Measurements from ENCODE around the gene ENSA. TPM values are rescaled to one million over a fixed set of nuclear protein-coding genes. Genes with fewer than 3 reads are reported as not detected.

ENSA gene
- 127 TPM for total RNA-seq

GRCh38 chr1:150629115-150629928, at the start of gene ENSA:
Gene ENSA (minus strand): TSS chr1:150629612. CDS start chr1:150629470, 142 bp downstream.

DNA sequence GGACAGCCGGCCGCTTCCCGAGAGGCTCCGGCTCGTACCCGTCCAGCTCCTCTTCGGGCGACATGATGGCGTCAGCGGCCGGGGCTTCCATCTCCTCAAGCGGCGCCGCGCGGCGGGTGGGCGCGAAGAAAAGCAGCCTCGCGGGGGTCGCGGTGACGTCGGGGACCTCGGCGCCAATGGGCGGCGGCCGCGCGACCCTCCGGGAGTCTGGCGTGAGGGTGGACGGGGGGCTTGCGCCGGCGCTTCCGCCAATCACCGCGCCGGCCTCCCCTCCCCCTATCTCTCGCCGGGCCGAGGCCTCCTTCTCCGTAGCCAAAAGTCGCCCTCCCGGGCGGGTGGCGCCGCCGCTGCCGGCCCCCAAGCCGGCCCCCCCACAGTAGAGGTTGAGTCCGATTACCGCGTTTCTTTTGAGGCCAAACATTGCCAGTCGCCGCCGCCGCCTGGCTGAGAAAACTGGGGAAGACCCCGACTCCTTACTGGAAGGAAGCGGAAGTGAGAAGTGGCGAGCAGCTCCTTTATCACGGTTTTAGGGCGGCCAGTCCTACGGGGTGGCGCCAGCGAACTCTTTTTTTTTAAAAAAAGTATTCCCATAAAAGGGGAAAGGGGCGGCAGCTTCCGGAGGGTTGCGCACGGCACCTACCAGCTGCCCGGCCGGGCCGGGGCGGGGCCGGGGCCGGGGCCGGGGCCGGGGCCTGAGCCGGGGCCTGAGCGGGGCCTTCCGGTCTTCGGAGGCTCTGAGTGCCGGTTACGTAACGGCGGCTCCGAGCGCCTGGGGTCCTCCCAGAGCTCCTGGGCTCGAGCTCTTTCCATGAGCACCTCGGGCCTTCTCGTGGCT, 50.1 kb downstream of the ENSA start, which contains the start of gene MCL1:
MCL1 (minus strand) TSS at position 501 of the 835 bp plus-strand sequence; CDS start at position 421, 80 bp downstream.

Small RNA genes within 50 kb of the gene (small RNA-seq; reads per million reads assigned to genes)
- gene RF00015 (not detected), gene RF00561 (not detected)

Other genes with a start within 250 kb of the ENSA start
- 33.7 TPM for gene TARS2, start 142.2 kb downstream of the ENSA start, total RNA-seq
- 1.6 TPM for gene ECM1, start 121.5 kb downstream of the ENSA start, total RNA-seq
- gene FALEC, start 113.9 kb downstream of the ENSA start, total RNA-seq = 0.92 TPM
- gene ADAMTSL4, start 80.2 kb downstream of the ENSA start, total RNA-seq = 0.23 TPM
- gene MCL1, start 50.0 kb downstream of the ENSA start, total RNA-seq = 103 TPM
- gene GOLPH3L, start 67.5 kb upstream of the ENSA start, total RNA-seq = 10.8 TPM
- gene HORMAD1, start 91.3 kb upstream of the ENSA start, total RNA-seq = 1.4 TPM
- 19.8 TPM for gene CTSS, start 136.2 kb upstream of the ENSA start, total RNA-seq
- gene CTSK, start 178.6 kb upstream of the ENSA start, total RNA-seq = 5.3 TPM
- 27.5 TPM for gene ARNT, start 247.0 kb upstream of the ENSA start, total RNA-seq

Data from diencephalon (tissue), 1 donor.